GM19043 (cell line): ENCODE measurements around the gene SNAPC1.
"Not testable (repeated sequence)": the region's sequence is repeated elsewhere in the genome, so short reads cannot be mapped to it uniquely, and the experiment has no call there.

Source experiments
- ATAC-seq: cut with Tn5 transposase; IDR thresholded peaks from one replicate; pipeline ENCODE4 v1.9.1; 2021; ENCODE audit warnings: low read depth; ENCODE audit not compliant: unreplicated experiment

The SNAPC1 gene

DNA sequence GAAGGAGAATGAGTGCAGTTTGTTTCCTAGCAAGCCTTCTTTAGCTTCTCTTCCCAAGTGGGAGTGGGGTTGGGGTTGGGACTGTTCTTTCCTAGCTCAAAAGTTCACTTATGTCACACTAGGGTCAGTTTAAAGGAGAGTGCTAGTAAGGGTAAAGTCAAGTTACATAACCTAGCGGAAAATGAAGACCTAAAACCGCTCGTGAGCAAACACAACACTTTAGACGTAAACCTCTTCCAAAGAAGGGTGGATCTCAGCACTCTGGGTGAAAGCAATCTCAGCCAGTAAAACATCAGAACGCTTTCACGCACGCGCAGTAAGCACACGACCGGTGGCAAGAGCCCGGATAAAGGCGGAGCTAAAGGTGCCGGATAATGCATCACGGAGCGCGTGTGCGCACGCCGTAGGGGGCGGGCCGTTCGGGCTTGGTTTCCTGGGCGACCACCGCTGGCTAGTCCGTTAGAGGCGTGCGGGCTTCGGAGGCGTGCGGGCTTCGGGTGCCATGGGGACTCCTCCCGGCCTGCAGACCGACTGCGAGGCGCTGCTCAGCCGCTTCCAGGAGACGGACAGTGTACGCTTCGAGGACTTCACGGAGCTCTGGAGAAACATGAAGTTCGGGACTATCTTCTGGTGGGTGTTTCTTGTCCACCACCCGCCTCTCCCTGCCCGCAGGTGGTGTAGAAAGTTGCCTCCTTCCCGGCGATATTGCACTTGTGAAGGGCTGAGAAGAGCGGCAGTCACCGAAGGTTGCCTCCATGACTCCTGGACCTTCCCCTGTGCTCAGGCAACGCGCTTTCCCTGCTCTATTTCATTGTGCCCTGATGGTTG, at the start of gene SNAPC1:
TSS of gene SNAPC1 (plus strand) at position 462 of the 828 bp plus-strand sequence. CDS start at position 503, 41 bp downstream.
- ATAC-seq: peak; percentile 96

DNA sequence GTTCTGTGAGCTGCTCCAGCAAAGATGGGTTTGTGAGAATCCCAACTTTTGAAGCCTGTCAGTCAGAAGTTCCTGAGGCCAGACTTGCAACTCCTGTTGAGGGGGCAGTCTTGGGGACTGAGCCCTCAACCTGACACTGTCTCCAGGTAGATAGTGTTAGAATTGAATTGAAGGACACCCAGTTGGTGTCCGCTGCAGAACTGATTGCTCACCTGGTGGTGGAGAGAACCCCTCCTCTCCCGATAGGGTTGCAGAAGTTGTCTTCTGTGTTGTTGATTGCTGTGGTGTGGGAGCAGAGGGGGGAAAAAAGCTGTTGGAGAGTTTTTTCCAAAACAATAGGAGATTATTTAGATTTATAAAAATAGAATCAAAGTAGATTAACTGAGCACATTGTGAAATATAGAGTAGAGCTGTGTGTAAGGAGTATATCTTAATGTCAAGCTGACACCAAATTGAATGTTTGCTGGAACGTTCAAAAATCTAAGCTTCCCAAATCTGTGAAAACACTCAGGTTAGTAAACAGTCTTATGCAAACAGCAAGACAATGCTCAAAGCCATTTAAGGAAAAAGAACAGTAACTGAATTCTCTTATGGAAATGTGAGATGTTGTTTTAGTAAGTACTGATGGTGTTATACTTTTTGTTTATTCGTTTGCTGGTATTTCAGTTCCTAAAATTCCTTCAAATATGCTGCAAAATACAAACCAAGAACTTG, 48.3 kb upstream of the SNAPC1 start:
- no peak for ATAC-seq

DNA sequence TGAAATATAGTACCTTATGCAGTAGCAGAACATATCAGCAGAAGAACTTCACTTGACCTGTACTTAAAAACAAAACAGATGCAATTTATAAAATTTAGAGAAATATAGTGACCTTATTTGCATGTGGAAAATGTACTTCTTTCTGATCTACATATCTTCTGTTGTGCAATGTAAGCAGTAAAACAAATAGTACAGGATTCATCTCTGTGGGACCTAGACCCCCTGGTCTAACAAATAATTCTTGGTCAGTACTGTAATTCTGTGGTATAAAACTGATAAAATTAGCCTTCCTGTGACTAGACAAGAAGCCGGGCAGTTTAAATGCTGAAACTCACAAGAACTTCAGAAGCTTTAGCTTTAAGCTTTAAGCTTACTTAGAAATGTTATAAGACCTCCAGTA, 45.3 kb upstream of the SNAPC1 start:
- ATAC-seq: no peak

- no peak for ATAC-seq
Observed at GRCh38 chr14:61718039-61718438, 44.2 kb upstream of the SNAPC1 start.

GRCh38 chr14:61719344-61720293, 42.6 kb upstream of the SNAPC1 start:
- ATAC-seq: no peak

DNA sequence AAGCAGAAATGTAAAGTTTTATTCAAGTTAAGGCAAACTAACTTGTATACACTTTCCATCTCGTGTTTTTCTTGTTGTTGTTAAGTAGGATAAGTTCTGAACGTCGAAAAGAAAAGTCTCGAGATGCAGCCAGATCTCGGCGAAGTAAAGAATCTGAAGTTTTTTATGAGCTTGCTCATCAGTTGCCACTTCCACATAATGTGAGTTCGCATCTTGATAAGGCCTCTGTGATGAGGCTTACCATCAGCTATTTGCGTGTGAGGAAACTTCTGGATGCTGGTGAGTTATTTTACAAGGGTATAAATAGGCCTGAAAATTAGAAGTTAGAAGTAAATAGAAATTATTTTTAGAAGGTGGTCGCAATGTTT, 41.9 kb upstream of the SNAPC1 start:
- no peak for ATAC-seq

- ATAC-seq: no peak
Observed at GRCh38 chr14:61720741-61721140, 41.5 kb upstream of the SNAPC1 start.

DNA sequence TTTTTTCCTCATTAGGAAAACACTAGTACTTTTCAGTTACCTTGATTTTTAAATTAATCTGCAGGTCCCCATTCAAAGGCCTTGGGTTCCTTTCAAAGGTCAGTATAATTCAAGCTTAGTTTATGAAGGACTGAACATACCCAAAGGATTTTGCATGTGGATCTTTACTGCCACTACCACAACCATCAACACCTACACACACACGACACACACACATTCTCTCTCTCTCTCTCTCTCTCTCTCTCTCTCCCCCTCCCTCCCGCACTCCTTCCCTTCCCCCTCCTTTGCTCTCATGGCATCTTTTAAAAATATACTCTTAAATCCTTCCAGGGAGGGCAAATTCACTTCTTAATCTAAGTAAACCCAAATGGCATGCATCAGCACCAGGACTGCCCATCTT, 38.1 kb upstream of the SNAPC1 start:
- no peak for ATAC-seq

DNA sequence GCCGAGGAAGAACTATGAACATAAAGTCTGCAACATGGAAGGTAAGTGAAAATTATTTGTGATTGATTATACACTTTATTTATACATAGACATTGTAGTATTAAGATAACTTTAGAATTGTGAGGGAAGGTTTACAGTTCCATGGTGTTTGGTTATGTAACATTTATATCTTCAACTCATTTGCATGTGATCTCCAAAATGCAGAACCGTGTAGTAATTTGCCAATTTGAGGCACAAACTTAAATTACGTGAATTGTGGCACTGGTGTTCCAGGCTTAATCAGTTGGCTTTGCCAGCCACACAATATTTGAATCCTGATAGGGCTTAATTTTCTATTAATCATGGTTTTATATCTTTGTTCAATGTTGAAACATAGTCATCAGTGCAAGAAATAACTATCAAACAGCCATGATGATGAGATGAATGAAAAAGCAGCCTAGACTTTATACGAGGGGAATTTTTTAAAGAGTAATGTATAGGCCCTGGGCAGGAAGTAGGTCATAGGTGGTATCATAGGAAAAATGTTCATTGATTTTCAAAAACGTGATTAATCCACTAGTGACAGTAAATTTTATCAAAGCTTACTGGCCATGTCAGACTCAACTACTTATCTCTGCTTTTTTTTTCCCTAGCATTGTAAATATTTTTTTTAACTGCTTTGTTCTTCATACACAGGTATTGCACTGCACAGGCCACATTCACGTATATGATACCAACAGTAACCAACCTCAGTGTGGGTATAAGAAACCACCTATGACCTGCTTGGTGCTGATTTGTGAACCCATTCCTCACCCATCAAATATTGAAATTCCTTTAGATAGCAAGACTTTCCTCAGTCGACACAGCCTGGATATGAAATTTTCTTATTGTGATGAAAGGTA, 35.2 kb upstream of the SNAPC1 start:
- no peak for ATAC-seq

GRCh38 chr14:61730756-61731373, 31.4 kb upstream of the SNAPC1 start:
- no peak for ATAC-seq

GRCh38 chr14:61733972-61734371, 28.2 kb upstream of the SNAPC1 start:
- ATAC-seq: no peak

- ATAC-seq: no peak
Observed at GRCh38 chr14:61736751-61737150, 25.5 kb upstream of the SNAPC1 start.

- ATAC-seq: no peak
Observed at GRCh38 chr14:61737915-61738314, 24.3 kb upstream of the SNAPC1 start.

- no peak for ATAC-seq
Observed at GRCh38 chr14:61739133-61739532, 23.1 kb upstream of the SNAPC1 start.

- no peak for ATAC-seq
Observed at GRCh38 chr14:61742371-61742770, 19.8 kb upstream of the SNAPC1 start.

DNA sequence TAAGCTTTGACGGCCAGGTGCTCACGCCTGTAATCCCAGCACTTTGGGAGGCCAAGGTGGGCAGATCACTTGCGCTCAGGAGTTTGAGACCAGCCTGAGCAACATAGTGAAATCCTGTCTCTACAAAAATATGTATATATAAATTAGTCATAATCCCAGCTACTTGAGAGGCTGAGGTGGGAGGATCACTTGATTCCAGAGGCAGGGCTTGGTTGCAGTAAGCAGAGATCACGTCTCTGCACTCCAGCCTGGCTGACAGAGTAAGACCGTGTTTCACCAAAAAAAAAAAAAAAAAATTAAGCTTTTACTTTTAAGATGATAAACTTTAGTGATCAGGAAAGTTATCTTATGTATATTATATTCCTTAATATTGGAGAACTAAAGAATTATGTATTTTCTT, 18.0 kb upstream of the SNAPC1 start:
- ATAC-seq: no peak

- ATAC-seq: not testable (repeated sequence)
Observed at GRCh38 chr14:61746346-61746745, 15.9 kb upstream of the SNAPC1 start.

DNA sequence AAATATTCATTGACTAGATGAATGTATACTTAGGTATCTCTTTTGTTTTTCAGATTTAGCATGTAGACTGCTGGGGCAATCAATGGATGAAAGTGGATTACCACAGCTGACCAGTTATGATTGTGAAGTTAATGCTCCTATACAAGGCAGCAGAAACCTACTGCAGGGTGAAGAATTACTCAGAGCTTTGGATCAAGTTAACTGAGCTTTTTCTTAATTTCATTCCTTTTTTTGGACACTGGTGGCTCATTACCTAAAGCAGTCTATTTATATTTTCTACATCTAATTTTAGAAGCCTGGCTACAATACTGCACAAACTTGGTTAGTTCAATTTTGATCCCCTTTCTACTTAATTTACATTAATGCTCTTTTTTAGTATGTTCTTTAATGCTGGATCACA, 15.3 kb upstream of the SNAPC1 start:
- no peak for ATAC-seq

- no peak for ATAC-seq
Observed at GRCh38 chr14:61747342-61747741, 14.9 kb upstream of the SNAPC1 start.
